B cell (primary cell): ENCODE measurements around the gene LRRC15. TPM values are rescaled to one million over a fixed set of nuclear protein-coding genes. Genes with fewer than 3 reads are reported as not detected.

Source experiments
- ATAC-seq: fragments of 200-7000 bp; cut with Tn5 transposase; one replicate; pipeline ENCODE4 v1.10.0; 2021; ENCODE audit warnings: low read depth, mild to moderate bottlenecking, moderate number of reproducible peaks, moderate library complexity
- CTCF ChIA-PET: fragments of 350-600 bp; sonication (Branson Sonifier 250); formaldehyde crosslinking; loops from one replicate; lab custom pipeline; 2021; ENCODE audit warnings: antibody characterized with exemption, inconsistent platforms; lab: Charles Lee
- POLR2A ChIA-PET: fragments of 350-600 bp; sonication (Branson Sonifier 250); formaldehyde crosslinking; loops from one replicate; lab custom pipeline; 2021; ENCODE audit warnings: antibody characterized with exemption; lab: Charles Lee
- DNase-seq: peaks from one replicate; pipeline ENCODE4 v3.0.0; 2013
- H2AFZ ChIP-seq: 2 replicates; pipeline ENCODE4 v1.6.1; 2012; ENCODE audit warnings: mild to moderate bottlenecking, low read depth, low read length; ENCODE audit not compliant: insufficient read depth, poor library complexity, severe bottlenecking
- H3K27ac ChIP-seq, 2 donors: 1 replicate in 1 of 2; 2 replicates in 1 of 2; pipeline ENCODE4 v1.5.1; 2012 to 2013; ENCODE audit warnings: low read length in 2 of 2, mild to moderate bottlenecking in 2 of 2, moderate library complexity in 1 of 2
- H3K27me3 ChIP-seq, 4 experiments: fragments of 200-600 bp in 1 of 4; sonication (generic) in 1 of 4; replicated peaks in 1 of 4; 1 replicate in 2 of 4; 2 replicates in 2 of 4; pipeline versions ENCODE4 v1.6.1 to v1.7.0; 2013 to 2016; ENCODE audit warnings: low read length in 3 of 4, mild to moderate bottlenecking in 2 of 4, mixed read lengths in 1 of 4, moderate library complexity in 1 of 4; ENCODE audit not compliant: insufficient read depth in 4 of 4, control insufficient read depth in 3 of 4; ENCODE audit errors: control extremely low read depth in 1 of 4
- H3K36me3 ChIP-seq, 2 experiments: replicated peaks in 1 of 2; 1 replicate in 1 of 2; 2 replicates in 1 of 2; pipeline versions ENCODE4 v1.6.1 to v1.7.1; 2013; ENCODE audit warnings: low read length in 1 of 2; ENCODE audit not compliant: insufficient read depth in 2 of 2, control insufficient read depth in 1 of 2; ENCODE audit errors: control extremely low read depth in 1 of 2, extremely low read depth in 1 of 2
- H3K4me1 ChIP-seq, 2 donors: fragments of 200-600 bp in 1 of 2; sonication (generic) in 1 of 2; 1 replicate in 1 of 2; 2 replicates in 1 of 2; pipeline versions ENCODE4 v1.5.1 to v1.6.1; 2013 to 2017; ENCODE audit warnings: low read length in 2 of 2; ENCODE audit not compliant: control insufficient read depth in 2 of 2, insufficient read depth in 2 of 2
- H3K4me2 ChIP-seq: replicated peaks from 2 replicates; pipeline ENCODE3; 2012; ENCODE audit warnings: mild to moderate bottlenecking, low read depth, low read length; ENCODE audit not compliant: poor library complexity, severe bottlenecking
- H3K4me3 ChIP-seq, 5 experiments: fragments of 200-600 bp in 1 of 5; sonication (generic) in 1 of 5; 1 replicate in 3 of 5; 2 replicates in 2 of 5; pipeline versions ENCODE4 v1.5.1 to v1.7.0; 2011 to 2016; ENCODE audit warnings: low read length in 4 of 5, mild to moderate bottlenecking in 4 of 5, low read depth in 2 of 5, control low read depth in 1 of 5, moderate library complexity in 1 of 5; ENCODE audit not compliant: insufficient read depth in 1 of 5; ENCODE audit errors: control extremely low read depth in 1 of 5, extremely low read depth in 1 of 5
- H3K79me2 ChIP-seq: fragments of 200-600 bp; sonication (generic); one replicate; pipeline ENCODE4 v1.6.0; 2016; ENCODE audit warnings: low read length; ENCODE audit not compliant: control insufficient read depth, insufficient read depth
- H3K9ac ChIP-seq: fragments of 200-600 bp; sonication (generic); 2 replicates; pipeline ENCODE4 v1.6.1; 2017; ENCODE audit warnings: mild to moderate bottlenecking, low read length, moderate library complexity
- H3K9me3 ChIP-seq, 3 donors: one replicate each; pipeline versions ENCODE4 v1.6.1 to v1.7.1; 2013; ENCODE audit warnings: low read length in 2 of 3; ENCODE audit not compliant: control insufficient read depth in 2 of 3, insufficient read depth in 1 of 3; ENCODE audit errors: control extremely low read depth in 1 of 3
- H4K20me1 ChIP-seq: 2 replicates; pipeline ENCODE4 v1.6.0; 2012; ENCODE audit warnings: mild to moderate bottlenecking, low read length; ENCODE audit not compliant: insufficient read depth, control insufficient read depth, poor library complexity, severe bottlenecking
- H3K27ac Mint-ChIP-seq: one replicate; pipeline ENCODE4 v1.8.0; 2021; ENCODE audit warnings: mixed read lengths
- H3K27me3 Mint-ChIP-seq: one replicate; pipeline ENCODE4 v1.8.0; 2021; ENCODE audit warnings: mixed read lengths
- H3K4me1 Mint-ChIP-seq: one replicate; pipeline ENCODE4 v1.8.0; 2021; ENCODE audit warnings: mixed read lengths
- H3K4me3 Mint-ChIP-seq: one replicate; pipeline ENCODE4 v1.8.0; 2021; ENCODE audit warnings: mixed read lengths
- H3K9me3 Mint-ChIP-seq: one replicate; pipeline ENCODE4 v1.8.0; 2022; ENCODE audit warnings: mixed read lengths; ENCODE audit not compliant: insufficient read depth
- CTCF ChIP-seq: fragments of 200-600 bp; IDR thresholded peaks from one replicate; pipeline ENCODE4 v1.8.0; 2022; ENCODE audit warnings: antibody characterized with exemption, mild to moderate bottlenecking
- EZH2 ChIP-seq: IDR thresholded peaks from 2 replicates; pipeline ENCODE4 v1.6.1; 2012; ENCODE audit warnings: borderline replicate concordance, low read depth, mild to moderate bottlenecking, moderate library complexity, low read length; ENCODE audit not compliant: insufficient read depth, poor library complexity, severe bottlenecking
- WGBS: methylation state at CpG from one replicate; pipeline ENCODE4 v1.1.5; 2013; ENCODE audit warnings: missing lambda C conversion rate; ENCODE audit not compliant: insufficient coverage; 5-methylcytosine and 5-hydroxymethylcytosine counted together
- intact Hi-C: fragments of 100-400 bp; cut with micrococcal nuclease; formaldehyde crosslinking; loops from one replicate; pipeline ENCODE4 v1.10.0; 2022
- polyA plus RNA-seq: library from polyadenylated mRNA; depleted of rRNA; stranded (reverse); fragments of >200 nt; gene quantifications from 2 replicates; pipeline ENCODE4 v1.2.3, GENCODE V29; 2012
- total RNA-seq, 2 donors: library from RNA; stranded (reverse); fragments of 120-200 nt in 1 of 2; gene quantifications; 1 replicate in 1 of 2; 2 replicates in 1 of 2; pipeline versions ENCODE4 v1.2.3 to v1.2.4, GENCODE V29; 2013 to 2022

The LRRC15 gene
- total and polyA plus RNA-seq, 2 donors (not counting 1 experiment from before 2014, with no cell fraction given) = not detected

- Mint-ChIP-seq H3K4me1 (peaks cover 30% of the 10 kb centered on the region), H3K27me3 (peaks cover 57% of the 10 kb centered on the region), H3K9me3 (peaks cover 2% of the 10 kb centered on the region), H3K27ac (no peak overlapping the region), H3K4me3 (peak overlapping the region; percentile 80)
- TF ChIP-seq CTCF (no peak), EZH2 (no peak)
- Histone ChIP-seq H3K4me2 (peak overlapping the region; percentile 95), H3K4me3 (no peak overlapping the region), H3K79me2 (no peaks in the 10 kb centered on the region), H3K36me3 (no peaks in the 10 kb centered on the region), H3K4me1 (peaks cover 24 to 29% of the 10 kb centered on the region in 2 donors), H3K27ac (no peak overlapping the region), H3K9ac (no peak overlapping the region), H3K9me3 (peaks cover 0 to 11% (median 11%) of the 10 kb centered on the region in 3 donors), H4K20me1 (no peaks in the 10 kb centered on the region), H2AFZ (no peak overlapping the region), H3K27me3 (peaks cover 0 to 68% (median 30%) of the 10 kb centered on the region in 4 experiments)
- POLR2A ChIA-PET = interaction anchor here (1.0 kb wide), 1 partner anchor 534 kb away, joined by 3 read pairs; no protein-coding TSS in a partner anchor
- DNase-seq = no peak
- intact Hi-C loops = loop anchor here (1.0 to 5.0 kb wide), 6 partner anchors 7 to 852 kb away; no protein-coding TSS in a partner anchor
- CTCF ChIA-PET = interaction anchor here (0.6 to 7.4 kb wide), 12 partner anchors 19 to 649 kb away, joined by 3 to 193 read pairs (median 10); partner anchors contain the start of gene HES1
- ATAC-seq = no peak
- 90% methylated on average over 7 of the region's 13 CpGs for WGBS
Measured at GRCh38 chr3:194314388-194315068, 55.0 kb downstream of the LRRC15 start.
